BLaER1 (cell line): ENCODE measurements around the gene CDH22.

Source experiments
- H3K27ac ChIP-seq: shearing (Covaris generic); formaldehyde crosslinking; 2 replicates; pipeline ENCODE4 v1.8.1; 2022
- H3K27me3 ChIP-seq: shearing (Covaris generic); formaldehyde crosslinking; 2 replicates; pipeline ENCODE4 v1.8.1; 2022
- H3K36me3 ChIP-seq: shearing (Covaris generic); formaldehyde crosslinking; 2 replicates; pipeline ENCODE4 v1.8.1; 2022
- H3K4me1 ChIP-seq: shearing (Covaris generic); formaldehyde crosslinking; 2 replicates; pipeline ENCODE4 v1.8.1; 2022
- H3K4me2 ChIP-seq: shearing (Covaris generic); formaldehyde crosslinking; 2 replicates; pipeline ENCODE4 v1.8.1; 2022
- H3K4me3 ChIP-seq: shearing (Covaris generic); formaldehyde crosslinking; 2 replicates; pipeline ENCODE4 v1.8.1; 2022
- H3K9ac ChIP-seq: shearing (Covaris generic); formaldehyde crosslinking; 2 replicates; pipeline ENCODE4 v1.8.1; 2022
- H3K9me3 ChIP-seq: shearing (Covaris generic); formaldehyde crosslinking; 2 replicates; pipeline ENCODE4 v1.8.1; 2022
- H4K20me1 ChIP-seq: shearing (Covaris generic); formaldehyde crosslinking; 2 replicates; pipeline ENCODE4 v1.8.1; 2022
- Cebpa-rat ChIP-seq: shearing (Covaris generic); IDR thresholded peaks from 2 replicates; pipeline ENCODE4 v1.8.1; 2022

CDH22 gene

DNA sequence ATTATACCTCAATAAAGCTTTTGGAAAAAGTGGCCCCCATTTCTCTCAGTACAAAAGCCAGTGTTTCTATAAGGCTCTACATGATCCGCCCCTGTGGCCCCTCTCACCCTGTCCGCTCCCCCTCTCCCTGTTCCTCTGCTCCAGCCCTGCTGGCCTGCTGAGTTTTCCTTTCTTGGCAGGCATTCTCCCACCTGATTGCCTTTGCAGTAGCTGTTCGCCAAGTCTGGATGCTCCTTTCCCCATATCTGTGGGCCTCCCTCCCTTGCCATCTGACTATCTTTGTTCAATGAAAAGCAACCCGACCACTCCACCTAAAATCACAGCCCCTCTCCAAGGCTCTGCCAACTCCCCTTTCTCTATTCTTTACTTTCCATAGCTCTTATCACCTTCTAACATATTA lies 33.2 kb downstream of the CDH22 start:
- H3K4me3 ChIP-seq: no peak overlapping the region
- H3K4me2 ChIP-seq: no peak overlapping the region
- no peaks in the 10 kb centered on the region for H4K20me1 ChIP-seq
- TF ChIP-seq Cebpa-rat: no peak
- no peak overlapping the region for H3K27ac ChIP-seq
- no peaks in the 10 kb centered on the region for H3K27me3 ChIP-seq
- no peaks in the 10 kb centered on the region for H3K36me3 ChIP-seq
- H3K9ac ChIP-seq: no peak overlapping the region
- H3K4me1 ChIP-seq: no peaks in the 10 kb centered on the region
- peaks cover 24% of the 10 kb centered on the region for H3K9me3 ChIP-seq

DNA sequence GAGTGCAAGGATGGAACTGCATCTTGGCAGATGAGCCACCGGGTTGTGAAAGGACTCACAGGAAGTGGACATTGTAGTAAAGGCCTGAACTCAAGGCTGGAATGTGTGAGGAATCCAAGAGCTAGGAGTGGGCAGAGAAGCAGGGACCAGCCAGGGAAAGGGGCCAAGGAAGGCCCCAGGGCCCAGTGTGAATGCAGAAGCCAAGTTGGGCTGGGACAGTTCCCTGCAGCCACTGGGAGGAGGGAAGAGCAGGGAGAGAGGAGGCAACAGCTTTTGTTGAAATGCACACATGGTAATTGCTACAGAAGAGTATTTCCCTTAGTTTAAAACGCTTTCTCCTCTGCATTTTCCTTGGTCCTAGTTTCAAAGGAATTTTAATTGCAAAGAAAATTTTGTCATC lies 34.6 kb downstream of the CDH22 start:
- no peaks in the 10 kb centered on the region for H4K20me1 ChIP-seq
- H3K4me1 ChIP-seq: no peaks in the 10 kb centered on the region
- H3K9ac ChIP-seq: no peak overlapping the region
- peaks cover 24% of the 10 kb centered on the region for H3K9me3 ChIP-seq
- H3K27ac ChIP-seq: no peak overlapping the region
- no peaks in the 10 kb centered on the region for H3K36me3 ChIP-seq
- no peak overlapping the region for H3K4me2 ChIP-seq
- H3K27me3 ChIP-seq: no peaks in the 10 kb centered on the region
- TF ChIP-seq Cebpa-rat: no peak
- no peak overlapping the region for H3K4me3 ChIP-seq

DNA sequence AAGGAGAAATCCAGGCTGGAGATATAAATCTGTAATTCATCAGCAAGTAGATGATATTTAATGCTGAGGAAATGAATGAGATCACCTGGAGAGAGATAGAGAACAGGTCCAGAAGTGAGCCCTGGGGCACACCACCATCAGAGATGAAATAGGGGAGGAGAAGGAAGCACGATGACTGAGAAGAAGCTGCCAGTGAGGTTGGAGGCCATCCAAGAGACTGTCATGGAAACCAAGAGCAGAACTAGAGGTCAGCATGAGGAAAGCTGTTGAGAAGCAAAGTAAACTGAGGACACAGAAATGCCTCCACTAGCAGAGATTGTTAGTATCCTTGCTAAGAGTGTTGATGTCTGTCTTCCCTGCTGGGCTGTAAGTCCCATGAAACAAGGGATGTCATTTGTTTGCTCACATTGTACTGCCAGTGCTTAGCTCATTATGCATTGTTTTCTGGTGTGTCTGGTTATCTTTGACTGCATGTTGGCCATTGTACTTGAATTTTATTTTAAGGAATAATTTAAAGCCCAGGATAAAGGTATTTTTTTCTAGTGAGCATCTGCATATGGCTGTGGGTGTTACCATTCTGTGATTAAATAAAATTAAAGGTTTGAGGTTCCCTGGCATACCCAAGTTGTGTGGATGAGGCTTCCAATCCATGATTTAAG lies 35.8 kb downstream of the CDH22 start:
- no peaks in the 10 kb centered on the region for H4K20me1 ChIP-seq

GRCh38 chr20:46270977-46271744 lies 37.1 kb downstream of the CDH22 start:
- no peak overlapping the region for H3K4me3 ChIP-seq
- H3K27me3 ChIP-seq: no peaks in the 10 kb centered on the region
- no peak overlapping the region for H3K27ac ChIP-seq
- no peaks in the 10 kb centered on the region for H4K20me1 ChIP-seq
- no peak overlapping the region for H3K9ac ChIP-seq
- peaks cover 24% of the 10 kb centered on the region for H3K9me3 ChIP-seq
- H3K4me1 ChIP-seq: no peaks in the 10 kb centered on the region
- no peaks in the 10 kb centered on the region for H3K36me3 ChIP-seq
- no peak overlapping the region for H3K4me2 ChIP-seq
- TF ChIP-seq Cebpa-rat: no peak

More for the DNA sequence above, 35.8 kb downstream of the CDH22 start:
- H3K9me3 ChIP-seq: peaks cover 24% of the 10 kb centered on the region
- no peak overlapping the region for H3K4me3 ChIP-seq
- no peak overlapping the region for H3K4me2 ChIP-seq
- H3K9ac ChIP-seq: no peak overlapping the region
- no peak for TF ChIP-seq Cebpa-rat
- no peak overlapping the region for H3K27ac ChIP-seq
- no peaks in the 10 kb centered on the region for H3K36me3 ChIP-seq
- no peaks in the 10 kb centered on the region for H3K27me3 ChIP-seq
- no peaks in the 10 kb centered on the region for H3K4me1 ChIP-seq

DNA sequence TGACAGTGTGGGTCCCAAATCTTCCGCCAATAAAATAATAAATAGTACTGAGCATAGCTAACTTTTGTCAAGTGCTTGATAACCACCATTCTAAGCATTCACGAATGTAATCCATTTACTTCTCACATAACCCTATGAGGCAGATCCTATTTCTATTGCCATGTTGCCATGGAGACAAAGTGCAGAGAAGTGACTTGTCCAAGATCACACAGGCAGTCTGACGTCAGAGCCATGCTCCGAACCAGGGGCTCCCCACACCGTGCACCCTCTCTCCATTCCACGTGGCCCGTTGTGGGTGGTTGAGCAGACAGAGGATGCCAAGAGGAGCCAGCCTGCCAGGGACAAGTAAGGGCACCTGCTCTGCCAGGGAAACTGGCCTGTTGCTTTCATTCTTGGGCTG lies 38.9 kb downstream of the CDH22 start:
- no peak overlapping the region for H3K9ac ChIP-seq
- H3K27ac ChIP-seq: no peak overlapping the region
- H3K27me3 ChIP-seq: no peaks in the 10 kb centered on the region

DNA sequence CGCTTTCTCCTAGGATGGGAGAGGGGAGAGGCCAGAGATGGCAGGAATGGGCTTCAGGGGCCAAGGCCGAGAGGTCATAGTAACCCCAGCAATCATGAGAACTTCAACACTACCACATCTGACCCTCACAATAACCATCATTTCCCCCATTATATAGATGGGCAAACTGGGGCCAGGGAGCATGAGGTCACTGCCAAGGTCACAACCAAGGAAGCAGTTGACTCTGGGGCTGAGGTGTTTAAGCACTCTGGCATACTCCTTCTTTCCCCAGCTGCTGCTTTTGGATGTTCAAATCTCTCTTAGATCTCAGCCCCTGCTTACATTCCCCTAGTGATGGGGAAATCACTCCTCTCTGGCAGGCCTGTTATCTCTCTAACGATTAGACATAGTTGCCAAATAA lies 39.6 kb downstream of the CDH22 start:
- no peak overlapping the region for H3K27ac ChIP-seq
- H3K4me2 ChIP-seq: no peak overlapping the region
- H3K9ac ChIP-seq: no peak overlapping the region
- no peaks in the 10 kb centered on the region for H3K27me3 ChIP-seq
- peaks cover 19% of the 10 kb centered on the region for H3K9me3 ChIP-seq
- no peak overlapping the region for H3K4me3 ChIP-seq
- no peak for TF ChIP-seq Cebpa-rat
- no peaks in the 10 kb centered on the region for H4K20me1 ChIP-seq
- H3K36me3 ChIP-seq: no peaks in the 10 kb centered on the region
- H3K4me1 ChIP-seq: no peaks in the 10 kb centered on the region

More for the DNA sequence above, 38.9 kb downstream of the CDH22 start:
- no peaks in the 10 kb centered on the region for H3K4me1 ChIP-seq
- no peak overlapping the region for H3K4me3 ChIP-seq
- no peak for TF ChIP-seq Cebpa-rat
- H3K4me2 ChIP-seq: no peak overlapping the region
- no peaks in the 10 kb centered on the region for H4K20me1 ChIP-seq
- H3K36me3 ChIP-seq: no peaks in the 10 kb centered on the region
- H3K9me3 ChIP-seq: peaks cover 24% of the 10 kb centered on the region

- Histone ChIP-seq H3K4me3 (no peak overlapping the region), H3K4me2 (no peak overlapping the region), H4K20me1 (no peaks in the 10 kb centered on the region), H3K36me3 (no peaks in the 10 kb centered on the region), H3K9me3 (peaks cover 14% of the 10 kb centered on the region), H3K4me1 (no peaks in the 10 kb centered on the region), H3K9ac (no peak overlapping the region), H3K27me3 (no peaks in the 10 kb centered on the region), H3K27ac (no peak overlapping the region)
- TF ChIP-seq Cebpa-rat: no peak
Observed at GRCh38 chr20:46268131-46268614, 40.1 kb downstream of the CDH22 start.

GRCh38 chr20:46267108-46268105 lies 40.9 kb downstream of the CDH22 start:
- Histone ChIP-seq H3K9me3 (peaks cover 6% of the 10 kb centered on the region; the same call in 1 of the 2 replicates), H3K4me1 (no peaks in the 10 kb centered on the region), H3K27me3 (no peaks in the 10 kb centered on the region), H3K4me2 (no peak overlapping the region), H4K20me1 (no peaks in the 10 kb centered on the region), H3K27ac (no peak overlapping the region), H3K9ac (no peak overlapping the region), H3K4me3 (no peak overlapping the region), H3K36me3 (no peaks in the 10 kb centered on the region)
- TF ChIP-seq Cebpa-rat: no peak

GRCh38 chr20:46265539-46265938 lies 42.8 kb downstream of the CDH22 start:
- H3K27me3 ChIP-seq: no peaks in the 10 kb centered on the region
- no peak overlapping the region for H3K9ac ChIP-seq
- H3K9me3 ChIP-seq: no peaks in the 10 kb centered on the region
- no peak overlapping the region for H3K27ac ChIP-seq
- no peaks in the 10 kb centered on the region for H3K36me3 ChIP-seq
- no peak overlapping the region for H3K4me3 ChIP-seq
- H3K4me1 ChIP-seq: no peaks in the 10 kb centered on the region
- H4K20me1 ChIP-seq: no peaks in the 10 kb centered on the region; the same call in 1 of the 2 replicates
- TF ChIP-seq Cebpa-rat: no peak
- no peak overlapping the region for H3K4me2 ChIP-seq
